HG03175 (cell line): ENCODE results near the gene MCF2L.
"Not testable (repeated sequence)": the region's sequence is repeated elsewhere in the genome, so short reads cannot be mapped to it uniquely, and the experiment has no call there.

Experiments
- ATAC-seq: cut with Tn5 transposase; IDR thresholded peaks from one replicate; pipeline ENCODE4 v1.9.1; 2021; ENCODE audit warnings: mild to moderate bottlenecking, moderate library complexity; ENCODE audit not compliant: unreplicated experiment

The MCF2L gene

GRCh38 chr13:113090806-113091205, 121.8 kb downstream of the MCF2L start:
- no peak for ATAC-seq

GRCh38 chr13:113091211-113091771, 122.3 kb downstream of the MCF2L start:
- ATAC-seq, result no peak

GRCh38 chr13:113091891-113092775, 123.1 kb downstream of the MCF2L start:
- no peak for ATAC-seq

GRCh38 chr13:113092776-113093579, 124.0 kb downstream of the MCF2L start:
- no peak for ATAC-seq

- no peak for ATAC-seq
Observed at GRCh38 chr13:113093580-113094409, 124.8 kb downstream of the MCF2L start.

GRCh38 chr13:113094410-113094800, 125.4 kb downstream of the MCF2L start:
- no peak for ATAC-seq

- no peak for ATAC-seq
Observed at GRCh38 chr13:113095146-113096051, 126.4 kb downstream of the MCF2L start.

- no peak for ATAC-seq
Observed at GRCh38 chr13:113096052-113096744, 127.2 kb downstream of the MCF2L start.

GRCh38 chr13:113096745-113097305, 127.8 kb downstream of the MCF2L start:
- no peak for ATAC-seq

- no peak for ATAC-seq
Observed at GRCh38 chr13:113097651-113098050, 128.6 kb downstream of the MCF2L start.

GRCh38 chr13:113098162-113098732, 129.2 kb downstream of the MCF2L start:
- no peak for ATAC-seq

- ATAC-seq, result no peak
Observed at GRCh38 chr13:113099142-113099541, 130.1 kb downstream of the MCF2L start.

- not testable (repeated sequence) for ATAC-seq
Observed at GRCh38 chr13:113102302-113102701, 133.3 kb downstream of the MCF2L start.

GRCh38 chr13:113102727-113103126, 133.7 kb downstream of the MCF2L start:
- ATAC-seq, result no peak

- ATAC-seq, result no peak
Observed at GRCh38 chr13:113103646-113104045, 134.6 kb downstream of the MCF2L start.

GRCh38 chr13:113105032-113105920, 136.3 kb downstream of the MCF2L start, which contains the start of gene F7:
TSS of gene F7 (plus strand) at chr13:113105791. CDS start at chr13:113105842, 51 bp downstream.
- ATAC-seq, result no peak

- ATAC-seq, result no peak
Observed at GRCh38 chr13:113105921-113106452, 137.0 kb downstream of the MCF2L start.
